Measurements from ENCODE around the gene SGCD. TPM values are rescaled to one million over a fixed set of nuclear protein-coding genes. Genes with fewer than 3 reads are reported as not detected.

SGCD gene
- total RNA-seq, 2 experiments from 2014 or later: not detected

- Mint-ChIP-seq H3K27me3 (peaks cover 20% of the 10 kb centered on the region), H3K4me1 (ENCODE audit: low read depth) (no peaks in the 10 kb centered on the region), H3K36me3 (ENCODE audit: low read depth) (no peaks in the 10 kb centered on the region), H3K9me3 (no peaks in the 10 kb centered on the region), H3K27ac (no peak overlapping the region), H3K4me3 (no peak overlapping the region)
- peaks cover 0 to 6% of the 10 kb centered on the region in 2 experiments for H3K27me3 ChIP-seq (ENCODE audit: control insufficient read depth in 1 of 2, insufficient read depth in 2 of 2, low read length in 2 of 2)
- no peak overlapping the region for H3K4me3 ChIP-seq (ENCODE audit: low read length)
- CTCF ChIA-PET: no interaction called here
- POLR2A ChIA-PET: no interaction called here
- no peaks in the 10 kb centered on the region for H3K36me3 ChIP-seq (ENCODE audit: insufficient read depth, low read length)
- no peak overlapping the region for H3K27ac ChIP-seq (ENCODE audit: low read depth in 1 of 2, low read length in 2 of 2)
- no peak for TF ChIP-seq CTCF (IDR thresholded peaks at IDR 0.05)
- intact Hi-C loops (cut with DNase I, micrococcal nuclease): no loop called here
- DNase-seq (no peak), ATAC-seq (ENCODE audit: poor library complexity) (no peak)
- no peaks in the 10 kb centered on the region for H3K4me1 ChIP-seq (ENCODE audit: insufficient read depth, low read length)
- H3K9me3 ChIP-seq (ENCODE audit: control insufficient read depth in 1 of 2, insufficient read depth in 1 of 2, low read length in 2 of 2): no peaks in the 10 kb centered on the region
Measured at GRCh38 chr5:156409834-156410233, 82.9 kb downstream of the SGCD start.

- ATAC-seq (ENCODE audit: poor library complexity) (no peak), DNase-seq (no peak)
- no peak overlapping the region for H3K4me3 Mint-ChIP-seq
- H3K4me1 ChIP-seq (ENCODE audit: insufficient read depth, low read length): no peaks in the 10 kb centered on the region
- peaks cover 20% of the 10 kb centered on the region for H3K27me3 Mint-ChIP-seq
- ChIA-PET POLR2A (no interaction called here), CTCF (no interaction called here)
- no peak overlapping the region for H3K27ac ChIP-seq (ENCODE audit: low read depth in 1 of 2, low read length in 2 of 2)
- H3K9me3 ChIP-seq (ENCODE audit: control insufficient read depth in 1 of 2, insufficient read depth in 1 of 2, low read length in 2 of 2): no peaks in the 10 kb centered on the region
- no peaks in the 10 kb centered on the region for H3K36me3 Mint-ChIP-seq (ENCODE audit: low read depth)
- no peaks in the 10 kb centered on the region for H3K36me3 ChIP-seq (ENCODE audit: insufficient read depth, low read length)
- intact Hi-C loops (cut with DNase I, micrococcal nuclease): no loop called here
- H3K9me3 Mint-ChIP-seq: no peaks in the 10 kb centered on the region
- TF ChIP-seq CTCF (IDR thresholded peaks at IDR 0.05): no peak
- peaks cover 0 to 6% of the 10 kb centered on the region in 2 experiments for H3K27me3 ChIP-seq (ENCODE audit: control insufficient read depth in 1 of 2, insufficient read depth in 2 of 2, low read length in 2 of 2)
- no peak overlapping the region for H3K4me3 ChIP-seq (ENCODE audit: low read length)
- H3K4me1 Mint-ChIP-seq (ENCODE audit: low read depth): no peaks in the 10 kb centered on the region
- no peak overlapping the region for H3K27ac Mint-ChIP-seq
Measured at GRCh38 chr5:156411185-156411613, 84.2 kb downstream of the SGCD start.

GRCh38 chr5:156411957-156412356 is 85.0 kb downstream of the SGCD start:
- no peaks in the 10 kb centered on the region for H3K36me3 Mint-ChIP-seq (ENCODE audit: low read depth)
- Histone ChIP-seq H3K27ac (ENCODE audit: low read depth in 1 of 2, low read length in 2 of 2) (no peak overlapping the region), H3K4me1 (ENCODE audit: insufficient read depth, low read length) (no peaks in the 10 kb centered on the region), H3K36me3 (ENCODE audit: insufficient read depth, low read length) (no peaks in the 10 kb centered on the region), H3K4me3 (ENCODE audit: low read length) (no peak overlapping the region), H3K9me3 (ENCODE audit: control insufficient read depth in 1 of 2, insufficient read depth in 1 of 2, low read length in 2 of 2) (no peaks in the 10 kb centered on the region), H3K27me3 (ENCODE audit: control insufficient read depth in 1 of 2, insufficient read depth in 2 of 2, low read length in 2 of 2) (peaks cover 0 to 6% of the 10 kb centered on the region in 2 experiments)
- TF ChIP-seq CTCF (IDR thresholded peaks at IDR 0.05): no peak
- H3K9me3 Mint-ChIP-seq: no peaks in the 10 kb centered on the region
- no peak overlapping the region for H3K27ac Mint-ChIP-seq
- intact Hi-C loops (cut with DNase I, micrococcal nuclease): no loop called here
- POLR2A ChIA-PET: interaction anchor here (0.6 kb wide), 1 partner anchor 1179 kb away, joined by 3 read pairs; no protein-coding TSS in a partner anchor
- DNase-seq (no peak), ATAC-seq (ENCODE audit: poor library complexity) (no peak)
- H3K4me3 Mint-ChIP-seq: no peak overlapping the region
- H3K4me1 Mint-ChIP-seq (ENCODE audit: low read depth): no peaks in the 10 kb centered on the region
- peaks cover 20% of the 10 kb centered on the region for H3K27me3 Mint-ChIP-seq
- CTCF ChIA-PET: no interaction called here

All from CD4-positive, alpha-beta T cell (primary cell).